Neural progenitor cell (in vitro differentiated cells): ENCODE data around the gene TAF11. TPM values are rescaled to one million over a fixed set of nuclear protein-coding genes. Genes with fewer than 3 reads are reported as not detected.

Experiments used
- DNase-seq: peaks from one replicate; pipeline ENCODE4 v3.0.0-alpha.2; 2016; ENCODE audit warnings: low spot score
- H2AFZ ChIP-seq: fragments of 200-600 bp; sonication (generic); replicated peaks from 2 replicates; pipeline ENCODE4 v1.6.1; 2016; ENCODE audit warnings: antibody characterized with exemption
- H3F3A ChIP-seq: fragments of 200-600 bp; sonication (generic); 2 replicates; pipeline ENCODE4 v1.6.1; 2016; ENCODE audit warnings: antibody characterized with exemption, low read depth
- H3K27ac ChIP-seq: fragments of 200-600 bp; sonication (generic); 2 replicates; pipeline ENCODE4 v1.5.1; 2016; ENCODE audit warnings: mild to moderate bottlenecking
- H3K27me3 ChIP-seq: fragments of 200-600 bp; sonication (generic); 2 replicates; pipeline ENCODE4 v1.6.1; 2016; ENCODE audit warnings: mild to moderate bottlenecking, moderate library complexity
- H3K36me3 ChIP-seq: fragments of 200-600 bp; sonication (generic); 2 replicates; pipeline ENCODE4 v1.5.1; 2016
- H3K4me1 ChIP-seq: fragments of 200-600 bp; sonication (generic); 2 replicates; pipeline ENCODE4 v1.6.1; 2016; ENCODE audit warnings: mixed run types
- H3K4me2 ChIP-seq: fragments of 200-600 bp; sonication (generic); 2 replicates; pipeline ENCODE4 v1.6.1; 2016
- H3K4me3 ChIP-seq: fragments of 200-600 bp; sonication (generic); 2 replicates; pipeline ENCODE4 v1.5.1; 2016
- H3K79me2 ChIP-seq: fragments of 200-600 bp; sonication (generic); 2 replicates; pipeline ENCODE4 v1.6.1; 2016; ENCODE audit warnings: low read depth
- H3K9ac ChIP-seq: fragments of 200-600 bp; sonication (generic); 2 replicates; pipeline ENCODE4 v1.6.1; 2016
- H3K9me3 ChIP-seq: fragments of 200-600 bp; sonication (generic); 2 replicates; pipeline ENCODE4 v1.5.1; 2016; ENCODE audit warnings: low read depth
- H4K20me1 ChIP-seq: fragments of 200-600 bp; sonication (generic); 2 replicates; pipeline ENCODE4 v1.6.1; 2016; ENCODE audit warnings: low read depth
- H3K27ac Mint-ChIP-seq: 3 replicates; pipeline ENCODE4 v1.8.0; 2021; ENCODE audit warnings: mixed read lengths
- H3K27me3 Mint-ChIP-seq: 2 replicates; pipeline ENCODE4 v1.8.0; 2022; ENCODE audit warnings: low read depth, mild to moderate bottlenecking, inconsistent platforms, moderate library complexity, mixed read lengths; ENCODE audit not compliant: insufficient read depth
- H3K36me3 Mint-ChIP-seq: 3 replicates; pipeline ENCODE4 v1.8.0; 2021; ENCODE audit warnings: mixed read lengths
- H3K4me1 Mint-ChIP-seq: 3 replicates; pipeline ENCODE4 v1.8.0; 2021; ENCODE audit warnings: mixed read lengths
- H3K4me3 Mint-ChIP-seq: 3 replicates; pipeline ENCODE4 v1.8.0; 2021; ENCODE audit warnings: mild to moderate bottlenecking, moderate library complexity, mixed read lengths
- H3K9me3 Mint-ChIP-seq: 3 replicates; pipeline ENCODE4 v1.8.0; 2020; ENCODE audit warnings: mixed read lengths
- CTCF ChIP-seq: fragments of 200-600 bp; sonication (generic); IDR thresholded peaks from 2 replicates; pipeline ENCODE4 v1.5.1; 2017; ENCODE audit warnings: antibody characterized with exemption, mild to moderate bottlenecking
- EZH2 ChIP-seq: fragments of 200-600 bp; sonication (generic); IDR thresholded peaks from 2 replicates; pipeline ENCODE4 v1.6.1; 2017; ENCODE audit warnings: antibody characterized with exemption, mild to moderate bottlenecking, moderate library complexity
- EZH2phosphoT487 ChIP-seq: fragments of 200-600 bp; sonication (generic); IDR thresholded peaks from 2 replicates; pipeline ENCODE4 v1.6.1; 2017; ENCODE audit warnings: antibody characterized with exemption
- total RNA-seq: library from RNA; depleted of rRNA; stranded (reverse); fragments of >200 nt; gene quantifications from 2 replicates; pipeline ENCODE4 v1.2.3, GENCODE V29; 2015; ENCODE audit warnings: low replicate concordance

Gene TAF11
- total RNA-seq, 1 donor from 2014 or later, result 75.0 TPM

- TF ChIP-seq EZH2 (no peak), EZH2phosphoT487 (no peak), CTCF (no peak)
- DNase-seq, result no peak
- Histone ChIP-seq H3K4me2 (no peak overlapping the region), H3F3A (no peaks in the 10 kb centered on the region), H3K4me3 (no peak overlapping the region), H3K9ac (no peak overlapping the region), H3K9me3 (no peaks in the 10 kb centered on the region), H4K20me1 (peaks cover 39% of the 10 kb centered on the region), H3K36me3 (no peaks in the 10 kb centered on the region), H3K4me1 (no peaks in the 10 kb centered on the region), H3K27me3 (no peaks in the 10 kb centered on the region), H3K79me2 (peaks cover 87% of the 10 kb centered on the region), H2AFZ (no peak overlapping the region), H3K27ac (no peak overlapping the region)
- Mint-ChIP-seq H3K9me3 (no peaks in the 10 kb centered on the region), H3K4me1 (peaks cover 3% of the 10 kb centered on the region), H3K27ac (no peak overlapping the region), H3K36me3 (no peaks in the 10 kb centered on the region), H3K4me3 (no peak overlapping the region), H3K27me3 (no peaks in the 10 kb centered on the region)
Observed at GRCh38 chr6:34897130-34897529, 9.3 kb upstream of the TAF11 start.

- no peaks in the 10 kb centered on the region for H3K36me3 Mint-ChIP-seq
- peaks cover 14% of the 10 kb centered on the region for H3K4me1 Mint-ChIP-seq
Observed at GRCh38 chr6:34894693-34895092, 6.9 kb upstream of the TAF11 start.

GRCh38 chr6:34891296-34891695 lies 3.5 kb upstream of the TAF11 start:
- Histone ChIP-seq H3K27me3 (no peaks in the 10 kb centered on the region), H3K27ac (no peak overlapping the region), H3K4me1 (peaks cover 7% of the 10 kb centered on the region), H3K9ac (no peak overlapping the region), H3K9me3 (no peaks in the 10 kb centered on the region), H3K36me3 (no peaks in the 10 kb centered on the region), H3K4me3 (no peak overlapping the region), H4K20me1 (peaks cover 44% of the 10 kb centered on the region), H2AFZ (no peak overlapping the region), H3K4me2 (no peak overlapping the region), H3F3A (peaks cover 19% of the 10 kb centered on the region), H3K79me2 (peaks cover 81% of the 10 kb centered on the region)
- no peak for TF ChIP-seq CTCF
- TF ChIP-seq EZH2, result no peak
- TF ChIP-seq EZH2phosphoT487, result no peak
- no peak for DNase-seq
- no peaks in the 10 kb centered on the region for H3K36me3 Mint-ChIP-seq
- no peaks in the 10 kb centered on the region for H3K27me3 Mint-ChIP-seq
- no peaks in the 10 kb centered on the region for H3K9me3 Mint-ChIP-seq
- H3K4me1 Mint-ChIP-seq, result peaks cover 28% of the 10 kb centered on the region
- no peak overlapping the region for H3K27ac Mint-ChIP-seq
- H3K4me3 Mint-ChIP-seq, result peak overlapping the region; percentile 28

More at GRCh38 chr6:34894693-34895092, 6.9 kb upstream of the TAF11 start:
- Histone ChIP-seq H3K79me2 (peaks cover 94% of the 10 kb centered on the region), H3K4me2 (no peak overlapping the region), H4K20me1 (peaks cover 54% of the 10 kb centered on the region), H3K4me3 (no peak overlapping the region), H3K36me3 (no peaks in the 10 kb centered on the region), H3K27me3 (no peaks in the 10 kb centered on the region), H2AFZ (no peak overlapping the region), H3K9ac (no peak overlapping the region), H3K4me1 (peaks cover 7% of the 10 kb centered on the region), H3F3A (peaks cover 4% of the 10 kb centered on the region), H3K27ac (no peak overlapping the region), H3K9me3 (no peaks in the 10 kb centered on the region)
- Mint-ChIP-seq H3K27ac (no peak overlapping the region), H3K27me3 (no peaks in the 10 kb centered on the region), H3K9me3 (no peaks in the 10 kb centered on the region), H3K4me3 (no peak overlapping the region)
- DNase-seq, result no peak
- TF ChIP-seq CTCF (no peak), EZH2 (no peak), EZH2phosphoT487 (no peak)

DNA sequence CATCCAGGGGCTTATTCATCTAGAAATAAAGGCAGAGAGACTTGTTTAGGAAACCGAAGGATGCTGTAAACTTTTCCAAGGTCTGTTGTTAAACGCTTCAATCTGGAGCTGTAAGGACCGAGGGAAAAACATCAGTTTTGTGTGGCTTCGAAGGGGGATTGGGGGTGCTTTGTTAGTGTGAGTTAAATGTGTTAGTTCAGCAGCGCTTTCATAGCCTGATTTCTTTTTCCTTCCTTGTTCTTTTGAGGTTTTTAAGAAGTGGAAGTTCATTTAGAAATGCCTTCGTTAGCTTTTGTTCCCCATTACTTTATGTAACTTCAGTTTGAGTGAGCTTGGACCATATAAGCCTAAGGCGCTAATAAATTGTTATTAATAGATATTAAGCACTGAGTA lies 2.7 kb upstream of the TAF11 start:
- Mint-ChIP-seq H3K27me3 (no peaks in the 10 kb centered on the region), H3K9me3 (no peaks in the 10 kb centered on the region), H3K4me3 (peak overlapping the region; percentile 99), H3K36me3 (no peaks in the 10 kb centered on the region), H3K4me1 (peaks cover 28% of the 10 kb centered on the region), H3K27ac (no peak overlapping the region)
- Histone ChIP-seq H3K4me1 (peaks cover 7% of the 10 kb centered on the region), H2AFZ (no peak overlapping the region), H3K27me3 (no peaks in the 10 kb centered on the region), H3F3A (peaks cover 19% of the 10 kb centered on the region), H3K9ac (peak overlapping the region; percentile 9), H3K4me2 (peak overlapping the region; percentile 99), H3K4me3 (peak overlapping the region; percentile 91), H3K36me3 (no peaks in the 10 kb centered on the region), H4K20me1 (peaks cover 44% of the 10 kb centered on the region), H3K27ac (no peak overlapping the region), H3K9me3 (no peaks in the 10 kb centered on the region), H3K79me2 (peaks cover 83% of the 10 kb centered on the region)
- no peak for DNase-seq
- no peak for TF ChIP-seq EZH2phosphoT487
- no peak for TF ChIP-seq CTCF
